H9 (cell line): ENCODE data around the gene SGO1. TPM values are rescaled to one million over a fixed set of nuclear protein-coding genes. Genes with fewer than 3 reads are reported as not detected.

Experiments
- DNase-seq: peaks from one replicate; pipeline ENCODE4 v3.0.0-alpha.2; 2017
- H2AFZ ChIP-seq: one replicate; pipeline ENCODE4 v1.6.1; 2013; ENCODE audit warnings: mild to moderate bottlenecking, low read length, control low read depth, moderate library complexity
- H2AK5ac ChIP-seq: 2 replicates; pipeline ENCODE4 v1.6.1; 2013; ENCODE audit warnings: low read length, control low read depth, mixed read lengths; ENCODE audit not compliant: insufficient read length
- H2BK120ac ChIP-seq: one replicate; pipeline ENCODE4 v1.6.1; 2013; ENCODE audit warnings: low read depth, mild to moderate bottlenecking, low read length, control low read depth, inconsistent platforms; ENCODE audit not compliant: poor library complexity, severe bottlenecking
- H2BK12ac ChIP-seq: 2 replicates; pipeline ENCODE4 v1.6.1; 2013; ENCODE audit warnings: low read length, control low read depth, mixed read lengths, low read depth; ENCODE audit not compliant: insufficient read length
- H2BK15ac ChIP-seq: 2 replicates; pipeline ENCODE4 v1.6.1; 2013; ENCODE audit warnings: low read depth, low read length, control low read depth
- H2BK20ac ChIP-seq: one replicate; pipeline ENCODE4 v1.6.1; 2013; ENCODE audit warnings: low read depth, mild to moderate bottlenecking, low read length, control low read depth, inconsistent platforms; ENCODE audit not compliant: poor library complexity, severe bottlenecking
- H2BK5ac ChIP-seq: 2 replicates; pipeline ENCODE4 v1.6.1; 2013; ENCODE audit warnings: low read length, control low read depth, mixed read lengths; ENCODE audit not compliant: insufficient read length
- H3K14ac ChIP-seq: 2 replicates; pipeline ENCODE4 v1.6.1; 2013; ENCODE audit warnings: low read length, control low read depth; ENCODE audit not compliant: insufficient read depth
- H3K18ac ChIP-seq: 2 replicates; pipeline ENCODE4 v1.6.1; 2013; ENCODE audit warnings: low read depth, mild to moderate bottlenecking, mixed read lengths, low read length, control low read depth; ENCODE audit not compliant: insufficient read length
- H3K23ac ChIP-seq: 2 replicates; pipeline ENCODE4 v1.6.1; 2013; ENCODE audit warnings: low read length, control low read depth, mixed read lengths, low read depth; ENCODE audit not compliant: insufficient read length
- H3K23me2 ChIP-seq: 2 replicates; pipeline ENCODE4 v1.6.1; 2013; ENCODE audit warnings: low read depth, mild to moderate bottlenecking, mixed read lengths, low read length, control low read depth; ENCODE audit not compliant: insufficient read length, poor library complexity, severe bottlenecking
- H3K27ac ChIP-seq: 2 replicates; pipeline ENCODE4 v1.5.1; 2013; ENCODE audit warnings: low read length, control low read depth, mixed read lengths, low read depth; ENCODE audit not compliant: insufficient read length
- H3K27me3 ChIP-seq: 2 replicates; pipeline ENCODE4 v1.6.1; 2013; ENCODE audit warnings: low read length, control low read depth, inconsistent platforms; ENCODE audit not compliant: insufficient read depth
- H3K4ac ChIP-seq: 2 replicates; pipeline ENCODE4 v1.6.1; 2013; ENCODE audit warnings: low read depth, mild to moderate bottlenecking, control low read depth, inconsistent platforms, low read length, moderate library complexity
- H3K4me1 ChIP-seq: 2 replicates; pipeline ENCODE4 v1.6.1; 2013; ENCODE audit warnings: low read length, control low read depth, inconsistent platforms; ENCODE audit not compliant: insufficient read depth
- H3K4me2 ChIP-seq: 2 replicates; pipeline ENCODE4 v1.6.1; 2013; ENCODE audit warnings: low read length, control low read depth, mixed read lengths; ENCODE audit not compliant: insufficient read length, insufficient read depth
- H3K56ac ChIP-seq: 2 replicates; pipeline ENCODE4 v1.6.1; 2013; ENCODE audit warnings: low read depth, mild to moderate bottlenecking, mixed read lengths, low read length, control low read depth; ENCODE audit not compliant: insufficient read length
- H3K79me1 ChIP-seq: 2 replicates; pipeline ENCODE4 v1.6.1; 2013; ENCODE audit warnings: low read depth, mild to moderate bottlenecking, moderate library complexity, low read length, control low read depth, inconsistent platforms; ENCODE audit not compliant: insufficient read depth, poor library complexity, severe bottlenecking
- H3K79me2 ChIP-seq: 2 replicates; pipeline ENCODE4 v1.6.1; 2013; ENCODE audit warnings: low read length, control low read depth, inconsistent platforms; ENCODE audit not compliant: insufficient read depth
- H3K9ac ChIP-seq: 2 replicates; pipeline ENCODE4 v1.6.1; 2013; ENCODE audit warnings: low read length, control low read depth, mixed read lengths; ENCODE audit not compliant: insufficient read length; ENCODE audit errors: extremely low read depth
- H3K9me3 ChIP-seq: one replicate; pipeline ENCODE4 v1.6.1; 2013; ENCODE audit warnings: low read depth, low read length, inconsistent platforms; ENCODE audit not compliant: control insufficient read depth
- H3T11ph ChIP-seq: one replicate; pipeline ENCODE4 v1.6.1; 2013; ENCODE audit warnings: mild to moderate bottlenecking, low read length, control low read depth, inconsistent platforms
- H4K20me1 ChIP-seq: one replicate; pipeline ENCODE4 v1.6.1; 2013; ENCODE audit not compliant: control insufficient read depth, insufficient read length, insufficient read depth
- H4K5ac ChIP-seq: 2 replicates; pipeline ENCODE4 v1.6.1; 2013; ENCODE audit warnings: low read depth, mild to moderate bottlenecking, mixed read lengths, low read length, control low read depth; ENCODE audit not compliant: insufficient read length
- H4K8ac ChIP-seq: replicated peaks from 2 replicates; pipeline ENCODE4 v1.6.1; 2013; ENCODE audit warnings: low read length, control low read depth, mixed read lengths, low read depth; ENCODE audit not compliant: insufficient read length
- H4K91ac ChIP-seq: 2 replicates; pipeline ENCODE4 v1.6.1; 2013; ENCODE audit warnings: low read depth, mild to moderate bottlenecking, moderate library complexity, mixed read lengths, low read length, control low read depth; ENCODE audit not compliant: insufficient read length
- H3K27ac Mint-ChIP-seq, 3 experiments: 2 replicates in 2 of 3; 3 replicates in 1 of 3; pipeline ENCODE4 v1.8.0; 2020 to 2021; ENCODE audit warnings: mixed read lengths in 3 of 3, mild to moderate bottlenecking in 1 of 3, moderate library complexity in 1 of 3
- H3K27me3 Mint-ChIP-seq: 2 replicates; pipeline ENCODE4 v1.8.0; 2021; ENCODE audit warnings: low read depth, mild to moderate bottlenecking, moderate library complexity, mixed read lengths
- H3K36me3 Mint-ChIP-seq, 3 experiments: 2 replicates in 2 of 3; 3 replicates in 1 of 3; pipeline ENCODE4 v1.8.0; 2020 to 2021; ENCODE audit warnings: low read depth in 3 of 3, mixed read lengths in 3 of 3; ENCODE audit not compliant: insufficient read depth in 1 of 3
- H3K4me1 Mint-ChIP-seq, 2 experiments: 2 replicates each; pipeline ENCODE4 v1.8.0; 2020; ENCODE audit warnings: mixed read lengths in 2 of 2
- H3K4me3 Mint-ChIP-seq, 2 experiments: 2 replicates in 1 of 2; 3 replicates in 1 of 2; pipeline ENCODE4 v1.8.0; 2020 to 2021; ENCODE audit warnings: mild to moderate bottlenecking in 2 of 2, mixed read lengths in 2 of 2, moderate library complexity in 1 of 2
- H3K9me3 Mint-ChIP-seq, 2 experiments: 2 replicates in 1 of 2; 3 replicates in 1 of 2; pipeline ENCODE4 v1.8.0; 2020; ENCODE audit warnings: mild to moderate bottlenecking in 2 of 2, mixed read lengths in 2 of 2, moderate library complexity in 1 of 2
- WGBS: extraction: QIAGEN DNeasy Blood & Tissue Kit; methylation state at CpG from one replicate; pipeline ENCODE4 v1.1.7; 2013; ENCODE audit warnings: missing lambda C conversion rate, low lambda C conversion rate, mixed read lengths; ENCODE audit not compliant: insufficient read length; ENCODE audit errors: extremely low coverage; 5-methylcytosine and 5-hydroxymethylcytosine counted together
- total RNA-seq: library from RNA; stranded (reverse); gene quantifications from 2 replicates; pipeline ENCODE4 v1.2.1, GENCODE V29; 2021
- TF ChIP-seq, protein P1 (sequence below): fragments of 200-600 bp; sonication (generic); conservative IDR thresholded peaks from 3 replicates; pipeline ENCODE4 v1.8.0; 2021; ENCODE audit warnings: antibody characterized with exemption, mild to moderate bottlenecking

SGO1 gene
- total RNA-seq, 1 experiment from 2014 or later = 30.7 TPM

DNA sequence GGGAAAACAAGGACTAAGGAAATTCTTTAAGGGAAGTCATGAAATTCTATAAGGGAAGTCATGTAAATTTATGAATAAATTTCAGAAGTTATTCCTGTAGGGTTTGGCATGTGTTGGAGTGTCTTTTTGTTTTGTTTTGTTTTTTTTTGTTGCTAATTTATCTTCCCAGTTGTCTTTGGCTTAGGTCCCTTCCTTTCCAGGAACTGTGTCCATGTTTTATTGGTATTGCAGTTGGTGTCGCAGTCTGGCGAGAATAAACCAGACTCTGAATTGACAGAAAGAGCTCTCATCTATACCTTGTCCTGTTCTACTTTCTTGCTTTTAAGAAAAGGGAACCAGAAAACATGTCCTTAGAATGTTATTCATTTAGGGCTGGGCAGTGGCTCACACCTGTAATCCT is 57.6 kb downstream of the SGO1 start:
- Histone ChIP-seq H3T11ph (no peak overlapping the region), H3K4me1 (no peaks in the 10 kb centered on the region), H3K9ac (no peak overlapping the region), H2BK5ac (no peak overlapping the region), H3K4me2 (no peak overlapping the region), H3K4ac (no peak overlapping the region), H3K27ac (no peak overlapping the region), H3K18ac (no peak overlapping the region), H3K14ac (no peak overlapping the region), H3K23me2 (no peaks in the 10 kb centered on the region), H4K91ac (no peak overlapping the region), H3K56ac (no peak overlapping the region), H2AK5ac (no peak overlapping the region), H3K79me2 (no peaks in the 10 kb centered on the region), H3K27me3 (no peaks in the 10 kb centered on the region), H2AFZ (no peak overlapping the region), H3K9me3 (no peaks in the 10 kb centered on the region), H2BK15ac (no peak overlapping the region), H3K79me1 (no peaks in the 10 kb centered on the region), H4K20me1 (no peaks in the 10 kb centered on the region), H3K23ac (no peak overlapping the region), H2BK120ac (no peak overlapping the region), H4K8ac (no peak overlapping the region), H2BK20ac (no peak overlapping the region), H4K5ac (no peak overlapping the region), H2BK12ac (no peak overlapping the region)
- H3K4me1 Mint-ChIP-seq = no peaks in the 10 kb centered on the region
- no peaks in the 10 kb centered on the region for H3K9me3 Mint-ChIP-seq
- peaks cover 0 to 3% (median 0%) of the 10 kb centered on the region in 3 experiments; a peak in 1 of 7 replicates for H3K36me3 Mint-ChIP-seq
- no peak overlapping the region for H3K4me3 Mint-ChIP-seq
- H3K27me3 Mint-ChIP-seq = no peaks in the 10 kb centered on the region
- H3K27ac Mint-ChIP-seq = no peak overlapping the region
- TF ChIP-seq, protein P1, sequence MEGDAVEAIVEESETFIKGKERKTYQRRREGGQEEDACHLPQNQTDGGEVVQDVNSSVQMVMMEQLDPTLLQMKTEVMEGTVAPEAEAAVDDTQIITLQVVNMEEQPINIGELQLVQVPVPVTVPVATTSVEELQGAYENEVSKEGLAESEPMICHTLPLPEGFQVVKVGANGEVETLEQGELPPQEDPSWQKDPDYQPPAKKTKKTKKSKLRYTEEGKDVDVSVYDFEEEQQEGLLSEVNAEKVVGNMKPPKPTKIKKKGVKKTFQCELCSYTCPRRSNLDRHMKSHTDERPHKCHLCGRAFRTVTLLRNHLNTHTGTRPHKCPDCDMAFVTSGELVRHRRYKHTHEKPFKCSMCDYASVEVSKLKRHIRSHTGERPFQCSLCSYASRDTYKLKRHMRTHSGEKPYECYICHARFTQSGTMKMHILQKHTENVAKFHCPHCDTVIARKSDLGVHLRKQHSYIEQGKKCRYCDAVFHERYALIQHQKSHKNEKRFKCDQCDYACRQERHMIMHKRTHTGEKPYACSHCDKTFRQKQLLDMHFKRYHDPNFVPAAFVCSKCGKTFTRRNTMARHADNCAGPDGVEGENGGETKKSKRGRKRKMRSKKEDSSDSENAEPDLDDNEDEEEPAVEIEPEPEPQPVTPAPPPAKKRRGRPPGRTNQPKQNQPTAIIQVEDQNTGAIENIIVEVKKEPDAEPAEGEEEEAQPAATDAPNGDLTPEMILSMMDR = no peak
- no peak for DNase-seq
- WGBS = no CpG with 5 or more reads among the region's 2 CpGs
